Fibroblast of lung (primary cell): Measurements from ENCODE around the gene ARHGEF18. TPM values are rescaled to one million over a fixed set of nuclear protein-coding genes. Genes with fewer than 3 reads are reported as not detected.
A peak's percentile ranks its signal among the peaks of the same experiment; 100 is the strongest.

Experiments used
- DNase-seq, 2 donors: peaks; one replicate each; pipeline versions ENCODE4 v3.0.0 to v3.0.0-alpha.2; 2010; ENCODE audit warnings: low read depth in 2 of 2
- H2AFZ ChIP-seq: 2 replicates; pipeline ENCODE4 v1.5.1; 2012; ENCODE audit warnings: low read length, control low read depth, inconsistent platforms
- H3K27ac ChIP-seq: 2 replicates; pipeline ENCODE4 v1.5.1; 2011; ENCODE audit warnings: low read length, control low read depth; ENCODE audit not compliant: insufficient read depth
- H3K27me3 ChIP-seq: 2 replicates; pipeline ENCODE4 v1.5.1; 2011; ENCODE audit warnings: mild to moderate bottlenecking, low read length; ENCODE audit not compliant: control insufficient read depth, insufficient read depth
- H3K36me3 ChIP-seq: 2 replicates; pipeline ENCODE4 v1.5.1; 2011; ENCODE audit warnings: low read length; ENCODE audit not compliant: control insufficient read depth, insufficient read depth
- H3K4me1 ChIP-seq: 2 replicates; pipeline ENCODE4 v1.5.1; 2011; ENCODE audit warnings: low read length; ENCODE audit not compliant: control insufficient read depth, insufficient read depth; ENCODE audit errors: extremely low read depth
- H3K4me2 ChIP-seq: 2 replicates; pipeline ENCODE4 v1.5.1; 2011; ENCODE audit warnings: low read length, control low read depth; ENCODE audit not compliant: insufficient read depth; ENCODE audit errors: extremely low read depth
- H3K4me3 ChIP-seq, 4 experiments: fragments of 200-600 bp in 1 of 4; sonication (generic) in 1 of 4; replicated peaks in 1 of 4; 2 replicates each; pipeline ENCODE4 v1.5.1; 2011 to 2016; ENCODE audit warnings: low read length in 4 of 4, low read depth in 3 of 4, mild to moderate bottlenecking in 3 of 4, control low read depth in 2 of 4, inconsistent platforms in 1 of 4, mixed read lengths in 1 of 4; ENCODE audit not compliant: insufficient read depth in 1 of 4; ENCODE audit errors: control extremely low read depth in 1 of 4
- H3K79me2 ChIP-seq: 2 replicates; pipeline ENCODE4 v1.5.1; 2012; ENCODE audit warnings: mild to moderate bottlenecking, low read length, inconsistent platforms; ENCODE audit not compliant: control insufficient read depth, insufficient read depth
- H3K9ac ChIP-seq: 2 replicates; pipeline ENCODE4 v1.5.1; 2011; ENCODE audit warnings: mild to moderate bottlenecking, low read length, control low read depth; ENCODE audit not compliant: insufficient read depth
- H3K9me3 ChIP-seq: 2 replicates; pipeline ENCODE4 v1.5.1; 2012; ENCODE audit warnings: low read depth, low read length; ENCODE audit not compliant: control insufficient read depth, insufficient read depth
- H4K20me1 ChIP-seq: 2 replicates; pipeline ENCODE4 v1.5.1; 2011; ENCODE audit warnings: low read length; ENCODE audit not compliant: control insufficient read depth, insufficient read depth; ENCODE audit errors: extremely low read depth
- EZH2 ChIP-seq: IDR thresholded peaks from 2 replicates; pipeline ENCODE4 v1.5.1; 2012; ENCODE audit warnings: low read length, control low read depth, mild to moderate bottlenecking; ENCODE audit errors: missing control alignments
- polyA plus RNA-seq, 2 donors: library from polyadenylated mRNA; depleted of rRNA in 1 of 2; stranded (reverse) in 1 of 2; unstranded in 1 of 2; fragments of >200 nt; gene quantifications; 2 replicates each; pipeline ENCODE4 v1.2.1, GENCODE V29; 2011 to 2012; ENCODE audit warnings: missing spikeins in 1 of 2
- total RNA-seq: library from RNA; depleted of rRNA; stranded (reverse); fragments of >200 nt; gene quantifications from 2 replicates; pipeline ENCODE4 v1.2.1, GENCODE V29; 2014
- TF ChIP-seq, protein P1 (sequence below), 2 donors: IDR thresholded peaks in 1 of 2; conservative IDR thresholded peaks in 1 of 2; 1 replicate in 1 of 2; 2 replicates in 1 of 2; pipeline ENCODE4 v1.5.1; 2011 to 2012; ENCODE audit warnings: low read length in 2 of 2, control low read depth in 1 of 2, inconsistent platforms in 1 of 2, low read depth in 1 of 2, mild to moderate bottlenecking in 1 of 2

ARHGEF18 gene
- total and polyA plus RNA-seq, 2 donors (not counting 1 experiment from before 2014, with no cell fraction given), result 6.1 to 45.1 TPM

DNA sequence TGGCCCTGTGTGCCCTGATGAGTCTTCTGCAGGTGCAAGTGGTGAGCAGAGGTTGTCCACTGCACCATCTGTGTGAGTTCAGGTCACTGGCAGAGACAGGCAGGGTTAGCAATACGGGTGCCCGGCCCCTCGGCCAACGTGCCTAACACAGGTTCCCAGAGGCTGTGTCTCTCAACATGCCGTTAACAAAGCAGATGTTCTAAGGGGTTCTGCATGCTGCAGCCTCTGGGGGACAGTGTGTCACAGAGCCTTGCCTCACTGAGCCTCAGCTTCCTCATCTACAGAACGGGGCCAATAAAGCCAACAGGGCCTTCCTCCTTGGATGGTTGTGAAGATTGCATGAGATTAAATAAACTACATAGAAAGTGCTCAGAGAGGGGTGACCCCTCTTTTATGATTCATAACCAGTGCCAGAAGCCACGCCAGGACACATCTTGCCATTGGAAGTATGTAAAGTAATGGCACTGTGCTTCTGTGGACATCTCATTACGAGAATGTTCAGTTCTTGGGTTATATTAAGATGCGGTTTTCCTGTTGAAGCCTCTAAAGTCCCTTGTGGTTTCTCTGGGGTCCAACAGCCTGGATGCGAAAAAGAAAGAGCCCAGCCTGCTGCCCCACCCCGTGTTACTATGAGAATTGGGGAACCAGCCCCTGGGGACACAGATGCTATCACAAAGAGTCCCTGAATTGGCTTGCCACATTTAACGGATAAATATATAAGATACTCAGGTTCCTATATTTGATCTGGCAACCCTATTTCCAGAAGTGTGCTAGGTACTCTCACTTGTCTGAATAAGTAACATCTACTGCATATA, 11.2 kb upstream of the ARHGEF18 start:
- no peak overlapping the region for H3K27ac ChIP-seq
- no peak overlapping the region for H3K4me2 ChIP-seq
- H3K79me2 ChIP-seq, result no peaks in the 10 kb centered on the region
- no peaks in the 10 kb centered on the region for H3K27me3 ChIP-seq
- H3K4me3 ChIP-seq, result no peak overlapping the region
- no peak for TF ChIP-seq EZH2
- TF ChIP-seq, protein P1, sequence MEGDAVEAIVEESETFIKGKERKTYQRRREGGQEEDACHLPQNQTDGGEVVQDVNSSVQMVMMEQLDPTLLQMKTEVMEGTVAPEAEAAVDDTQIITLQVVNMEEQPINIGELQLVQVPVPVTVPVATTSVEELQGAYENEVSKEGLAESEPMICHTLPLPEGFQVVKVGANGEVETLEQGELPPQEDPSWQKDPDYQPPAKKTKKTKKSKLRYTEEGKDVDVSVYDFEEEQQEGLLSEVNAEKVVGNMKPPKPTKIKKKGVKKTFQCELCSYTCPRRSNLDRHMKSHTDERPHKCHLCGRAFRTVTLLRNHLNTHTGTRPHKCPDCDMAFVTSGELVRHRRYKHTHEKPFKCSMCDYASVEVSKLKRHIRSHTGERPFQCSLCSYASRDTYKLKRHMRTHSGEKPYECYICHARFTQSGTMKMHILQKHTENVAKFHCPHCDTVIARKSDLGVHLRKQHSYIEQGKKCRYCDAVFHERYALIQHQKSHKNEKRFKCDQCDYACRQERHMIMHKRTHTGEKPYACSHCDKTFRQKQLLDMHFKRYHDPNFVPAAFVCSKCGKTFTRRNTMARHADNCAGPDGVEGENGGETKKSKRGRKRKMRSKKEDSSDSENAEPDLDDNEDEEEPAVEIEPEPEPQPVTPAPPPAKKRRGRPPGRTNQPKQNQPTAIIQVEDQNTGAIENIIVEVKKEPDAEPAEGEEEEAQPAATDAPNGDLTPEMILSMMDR (conservative IDR thresholded peaks at IDR 0.05 in 1 of 2, IDR thresholded peaks at IDR 0.05 in 1 of 2; ENCODE audit: low read depth in 1 of 2, low read length in 2 of 2), result no peak
- no peak overlapping the region for H3K9ac ChIP-seq
- no peak overlapping the region for H2AFZ ChIP-seq
- no peaks in the 10 kb centered on the region for H3K36me3 ChIP-seq
- H4K20me1 ChIP-seq, result no peaks in the 10 kb centered on the region
- no peak for DNase-seq
- no peaks in the 10 kb centered on the region for H3K9me3 ChIP-seq
- H3K4me1 ChIP-seq, result no peaks in the 10 kb centered on the region

DNA sequence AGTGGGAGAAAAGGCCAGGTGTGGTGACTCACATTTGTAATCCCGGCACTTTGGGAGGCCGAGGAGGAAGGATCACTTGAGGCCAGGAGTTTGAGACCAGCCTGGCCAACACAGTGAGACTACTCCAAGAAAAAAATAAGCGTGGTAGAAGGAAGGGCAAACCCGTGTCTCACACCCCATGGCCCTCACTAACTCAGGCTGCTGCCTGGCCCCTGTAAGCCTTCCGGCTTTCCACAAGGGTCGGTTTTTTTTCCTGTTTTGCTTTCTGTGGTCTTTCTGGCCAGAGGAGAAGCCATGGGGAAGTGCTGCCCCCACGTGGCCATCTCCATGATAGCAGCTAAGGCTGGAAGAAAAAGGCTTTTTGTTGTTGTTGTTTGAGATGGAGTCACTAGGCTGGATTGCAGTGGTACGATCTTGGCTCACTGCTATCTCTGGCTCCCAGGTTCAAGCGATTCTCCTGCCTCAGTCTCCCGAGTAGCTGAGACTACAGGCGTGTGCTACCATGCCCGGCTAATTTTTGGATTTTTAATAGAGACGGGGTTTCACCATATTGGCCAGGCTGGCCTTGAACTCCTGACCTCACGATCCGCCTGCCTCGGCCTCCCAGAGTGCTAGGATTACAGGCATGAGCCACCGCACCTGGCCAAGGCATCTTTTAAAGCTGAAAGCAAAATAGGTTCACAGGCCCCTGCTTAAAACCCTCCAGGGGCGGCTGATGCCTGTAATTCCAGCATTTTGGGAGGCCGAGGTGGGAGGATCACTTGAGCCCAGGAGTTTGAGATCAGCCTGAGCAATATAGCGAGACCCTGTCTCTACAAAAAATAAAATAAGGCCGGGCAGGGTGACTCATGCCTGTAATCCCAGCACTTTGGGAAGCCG, 7.5 kb upstream of the ARHGEF18 start:
- no peak for TF ChIP-seq EZH2
- TF ChIP-seq, protein P1 (conservative IDR thresholded peaks at IDR 0.05 in 1 of 2, IDR thresholded peaks at IDR 0.05 in 1 of 2; ENCODE audit: low read depth in 1 of 2, low read length in 2 of 2), result peak; percentile 91 to 97
- Histone ChIP-seq H2AFZ (peak overlapping the region; percentile 49), H3K4me3 (no peak overlapping the region), H3K79me2 (no peaks in the 10 kb centered on the region), H3K9me3 (no peaks in the 10 kb centered on the region), H4K20me1 (no peaks in the 10 kb centered on the region), H3K36me3 (no peaks in the 10 kb centered on the region), H3K4me2 (no peak overlapping the region), H3K4me1 (no peaks in the 10 kb centered on the region), H3K27me3 (no peaks in the 10 kb centered on the region), H3K9ac (no peak overlapping the region), H3K27ac (no peak overlapping the region)
- DNase-seq, result peak; percentile 46 to 71

DNA sequence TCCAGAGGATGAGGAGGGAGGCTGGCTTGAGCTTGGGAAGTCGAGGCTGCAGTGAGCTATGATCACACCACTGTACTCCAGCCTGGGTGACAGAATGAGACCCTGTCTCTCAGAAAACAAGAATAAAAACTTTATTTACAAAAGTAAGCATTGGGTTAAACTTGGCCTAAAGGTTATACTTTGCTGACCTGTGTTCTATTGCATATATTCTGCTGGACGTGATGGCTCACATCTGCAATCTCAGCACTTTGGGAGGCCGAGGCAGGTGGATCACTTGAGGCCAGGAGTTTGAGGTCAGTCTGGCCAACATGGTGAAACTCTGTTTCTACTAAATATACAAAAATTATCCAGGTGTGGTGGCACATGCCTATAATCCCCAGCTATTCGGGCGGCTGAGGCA, 6.6 kb upstream of the ARHGEF18 start:
- Histone ChIP-seq H3K4me3 (no peak overlapping the region), H3K27me3 (no peaks in the 10 kb centered on the region), H2AFZ (no peak overlapping the region), H3K9ac (no peak overlapping the region), H3K4me2 (no peak overlapping the region), H3K9me3 (no peaks in the 10 kb centered on the region), H4K20me1 (no peaks in the 10 kb centered on the region), H3K4me1 (no peaks in the 10 kb centered on the region), H3K36me3 (no peaks in the 10 kb centered on the region), H3K27ac (no peak overlapping the region), H3K79me2 (no peaks in the 10 kb centered on the region)
- TF ChIP-seq EZH2, result no peak
- TF ChIP-seq, protein P1 (conservative IDR thresholded peaks at IDR 0.05 in 1 of 2, IDR thresholded peaks at IDR 0.05 in 1 of 2; ENCODE audit: low read depth in 1 of 2, low read length in 2 of 2), result no peak
- DNase-seq, result no peak
